Mesenchymal stem cell (in vitro differentiated cells and primary cell): Measurements from ENCODE around the gene CDAN1.

Experiments
- DNase-seq: peaks from one replicate; pipeline ENCODE4 v3.0.0-alpha.2; 2013
- H2AFZ ChIP-seq: one replicate; pipeline ENCODE4 v1.6.1; 2013; ENCODE audit warnings: low read depth, mild to moderate bottlenecking, control low read depth, inconsistent platforms, low read length, moderate library complexity
- H2AK5ac ChIP-seq: 2 replicates; pipeline ENCODE4 v1.6.1; 2013; ENCODE audit warnings: low read length, moderate library complexity, mild to moderate bottlenecking, inconsistent platforms; ENCODE audit not compliant: severe bottlenecking
- H2BK120ac ChIP-seq: one replicate; pipeline ENCODE4 v1.6.1; 2013; ENCODE audit warnings: low read depth, mild to moderate bottlenecking, inconsistent platforms, low read length, moderate library complexity
- H2BK12ac ChIP-seq, 2 experiments: one replicate each; pipeline ENCODE4 v1.6.1; 2013; ENCODE audit warnings: inconsistent platforms in 2 of 2, low read length in 2 of 2, mild to moderate bottlenecking in 2 of 2, moderate library complexity in 2 of 2, control low read depth in 1 of 2
- H2BK15ac ChIP-seq: one replicate; pipeline ENCODE4 v1.6.1; 2013; ENCODE audit warnings: mild to moderate bottlenecking, low read depth, inconsistent platforms; ENCODE audit not compliant: poor library complexity, severe bottlenecking
- H2BK5ac ChIP-seq: 2 replicates; pipeline ENCODE4 v1.6.1; 2013; ENCODE audit warnings: low read depth, mild to moderate bottlenecking, low read length, control low read depth, inconsistent platforms; ENCODE audit not compliant: poor library complexity, severe bottlenecking
- H3K14ac ChIP-seq, 2 experiments: one replicate each; pipeline ENCODE4 v1.6.1; 2013; ENCODE audit warnings: inconsistent platforms in 2 of 2, low read length in 2 of 2, control low read depth in 1 of 2, mild to moderate bottlenecking in 1 of 2, moderate library complexity in 1 of 2
- H3K18ac ChIP-seq, 2 experiments: one replicate each; pipeline ENCODE4 v1.6.1; 2013; ENCODE audit warnings: inconsistent platforms in 2 of 2, low read length in 2 of 2, control low read depth in 1 of 2, low read depth in 1 of 2, mild to moderate bottlenecking in 1 of 2
- H3K23ac ChIP-seq, 2 experiments: one replicate each; pipeline ENCODE4 v1.6.1; 2013; ENCODE audit warnings: inconsistent platforms in 2 of 2, low read length in 2 of 2, mild to moderate bottlenecking in 2 of 2, moderate library complexity in 2 of 2, control low read depth in 1 of 2
- H3K27ac ChIP-seq: 2 replicates; pipeline ENCODE4 v1.5.1; 2013; ENCODE audit warnings: mild to moderate bottlenecking, moderate library complexity, low read length, control low read depth, inconsistent platforms; ENCODE audit not compliant: poor library complexity, severe bottlenecking
- H3K27me3 ChIP-seq, 2 experiments: 2 replicates each; pipeline versions ENCODE4 v1.6.1 to v1.7.0; 2013; ENCODE audit warnings: low read length in 2 of 2, mild to moderate bottlenecking in 2 of 2, moderate library complexity in 2 of 2, control low read depth in 1 of 2, inconsistent platforms in 1 of 2; ENCODE audit not compliant: control insufficient read depth in 1 of 2, insufficient read depth in 1 of 2
- H3K36me3 ChIP-seq, 2 experiments: 2 replicates each; pipeline versions ENCODE4 v1.6.1 to v1.7.0; 2013; ENCODE audit warnings: low read length in 2 of 2, control low read depth in 1 of 2, inconsistent platforms in 1 of 2, low read depth in 1 of 2, mild to moderate bottlenecking in 1 of 2; ENCODE audit not compliant: insufficient read depth in 2 of 2, control insufficient read depth in 1 of 2
- H3K4ac ChIP-seq, 2 experiments: one replicate each; pipeline ENCODE4 v1.6.1; 2013; ENCODE audit warnings: inconsistent platforms in 2 of 2, low read length in 2 of 2, mild to moderate bottlenecking in 2 of 2, moderate library complexity in 2 of 2, control low read depth in 1 of 2, low read depth in 1 of 2
- H3K4me1 ChIP-seq: 2 replicates; pipeline ENCODE4 v1.6.1; 2013; ENCODE audit warnings: low read depth, low read length, control low read depth; ENCODE audit not compliant: control insufficient read depth, insufficient read depth
- H3K4me2 ChIP-seq: 2 replicates; pipeline ENCODE4 v1.6.1; 2013; ENCODE audit warnings: low read length, mild to moderate bottlenecking, inconsistent platforms; ENCODE audit not compliant: poor library complexity, severe bottlenecking
- H3K4me3 ChIP-seq, 2 experiments: 2 replicates each; pipeline versions ENCODE4 v1.5.1 to v1.7.0; 2013; ENCODE audit warnings: low read length in 2 of 2, mild to moderate bottlenecking in 2 of 2, control low read depth in 1 of 2, low read depth in 1 of 2; ENCODE audit not compliant: insufficient read depth in 1 of 2
- H3K79me1 ChIP-seq: replicated peaks from 2 replicates; pipeline ENCODE4 v1.6.1; 2013; ENCODE audit warnings: mild to moderate bottlenecking, control low read depth, low read length, inconsistent platforms; ENCODE audit not compliant: poor library complexity, severe bottlenecking
- H3K9ac ChIP-seq: 2 replicates; pipeline ENCODE4 v1.7.0; 2013; ENCODE audit warnings: mild to moderate bottlenecking, low read length, moderate library complexity
- H3K9me3 ChIP-seq: 2 replicates; pipeline ENCODE4 v1.7.0; 2013; ENCODE audit warnings: mild to moderate bottlenecking, low read length; ENCODE audit not compliant: control insufficient read depth
- H4K8ac ChIP-seq: one replicate; pipeline ENCODE4 v1.6.1; 2013; ENCODE audit warnings: inconsistent platforms, mild to moderate bottlenecking, low read length, moderate library complexity
- H4K91ac ChIP-seq: one replicate; pipeline ENCODE4 v1.6.1; 2013; ENCODE audit warnings: mild to moderate bottlenecking, low read length, inconsistent platforms
- WGBS: methylation state at CpG from one replicate; pipeline ENCODE4 v1.1.7; 2013; ENCODE audit warnings: mixed read lengths; 5-methylcytosine and 5-hydroxymethylcytosine counted together

The CDAN1 gene

GRCh38 chr15:42750306-42750705 lies 13.4 kb upstream of the CDAN1 start:
- no peak overlapping the region for H2BK120ac ChIP-seq
- H3K79me1 ChIP-seq, result peaks cover 13% of the 10 kb centered on the region
- no peaks in the 10 kb centered on the region for H3K27me3 ChIP-seq
- DNase-seq, result no peak
- no peak overlapping the region for H3K18ac ChIP-seq
- no peak overlapping the region for H4K91ac ChIP-seq
- H2BK12ac ChIP-seq, result no peak overlapping the region
- H2AK5ac ChIP-seq, result no peak overlapping the region
- H3K9me3 ChIP-seq, result peaks cover 6% of the 10 kb centered on the region
- H2BK5ac ChIP-seq, result no peak overlapping the region
- no peak overlapping the region for H3K4me2 ChIP-seq
- no peaks in the 10 kb centered on the region for H3K4me1 ChIP-seq
- no peak overlapping the region for H3K27ac ChIP-seq
- H3K4ac ChIP-seq, result no peak overlapping the region
- no peak overlapping the region for H3K23ac ChIP-seq
- H3K14ac ChIP-seq, result no peak overlapping the region
- 96% methylated on average over 1 of the region's 2 CpGs for WGBS
- H3K4me3 ChIP-seq, result no peak overlapping the region
- H3K9ac ChIP-seq, result no peak overlapping the region
- H2AFZ ChIP-seq, result no peak overlapping the region
- H4K8ac ChIP-seq, result no peak overlapping the region
- H2BK15ac ChIP-seq, result no peak overlapping the region
- H3K36me3 ChIP-seq, result peaks cover 9 to 29% of the 10 kb centered on the region in 2 experiments

- Histone ChIP-seq H3K4me1 (no peaks in the 10 kb centered on the region), H2BK120ac (no peak overlapping the region), H3K23ac (no peak overlapping the region), H3K4me2 (no peak overlapping the region), H2BK15ac (no peak overlapping the region), H2AK5ac (no peak overlapping the region), H4K8ac (no peak overlapping the region), H3K4me3 (no peak overlapping the region), H2AFZ (no peak overlapping the region), H3K9ac (no peak overlapping the region), H2BK12ac (no peak overlapping the region), H3K27me3 (no peaks in the 10 kb centered on the region), H2BK5ac (no peak overlapping the region), H3K18ac (no peak overlapping the region), H4K91ac (no peak overlapping the region), H3K4ac (no peak overlapping the region), H3K36me3 (peaks cover 9 to 32% of the 10 kb centered on the region in 2 experiments), H3K9me3 (peaks cover 6% of the 10 kb centered on the region), H3K14ac (no peak overlapping the region), H3K79me1 (peaks cover 13% of the 10 kb centered on the region), H3K27ac (no peak overlapping the region)
- 85% methylated on average over 1 of the region's 1 CpG for WGBS
- DNase-seq, result no peak
These were observed 12.3 kb upstream of the CDAN1 start for GRCh38 chr15:42749266-42749665.

GRCh38 chr15:42744195-42744594 lies 7.3 kb upstream of the CDAN1 start:
- Histone ChIP-seq H3K4me2 (no peak overlapping the region), H3K36me3 (peaks cover 9 to 13% of the 10 kb centered on the region in 2 experiments), H3K27me3 (no peaks in the 10 kb centered on the region), H2BK120ac (no peak overlapping the region), H3K18ac (no peak overlapping the region), H3K79me1 (peaks cover 14% of the 10 kb centered on the region), H3K4ac (no peak overlapping the region), H3K14ac (no peak overlapping the region), H3K4me1 (no peaks in the 10 kb centered on the region), H4K91ac (no peak overlapping the region), H2BK5ac (no peak overlapping the region), H2BK12ac (no peak overlapping the region), H4K8ac (no peak overlapping the region), H3K9me3 (no peaks in the 10 kb centered on the region), H2AK5ac (no peak overlapping the region), H3K23ac (no peak overlapping the region), H2BK15ac (no peak overlapping the region), H3K27ac (no peak overlapping the region), H3K9ac (no peak overlapping the region), H2AFZ (no peak overlapping the region), H3K4me3 (no peak overlapping the region)
- WGBS, result no CpG with 5 or more reads among the region's 1 CpG
- no peak for DNase-seq

GRCh38 chr15:42742149-42742548 lies 5.2 kb upstream of the CDAN1 start:
- Histone ChIP-seq H3K27ac (no peak overlapping the region), H4K91ac (no peak overlapping the region), H2AFZ (no peak overlapping the region), H3K23ac (no peak overlapping the region), H3K9ac (no peak overlapping the region), H2BK12ac (no peak overlapping the region), H3K14ac (no peak overlapping the region), H4K8ac (no peak overlapping the region), H3K4me3 (no peak overlapping the region), H3K4me2 (no peak overlapping the region), H3K9me3 (no peaks in the 10 kb centered on the region), H2BK15ac (no peak overlapping the region), H2AK5ac (no peak overlapping the region), H3K79me1 (peaks cover 11% of the 10 kb centered on the region), H3K27me3 (no peaks in the 10 kb centered on the region), H3K4me1 (peaks cover 4% of the 10 kb centered on the region), H3K18ac (no peak overlapping the region), H3K4ac (no peak overlapping the region), H2BK5ac (no peak overlapping the region), H2BK120ac (no peak overlapping the region), H3K36me3 (peaks cover 9 to 13% of the 10 kb centered on the region in 2 experiments)
- no peak for DNase-seq
- 93% methylated on average over 4 of the region's 4 CpGs for WGBS
